Body of pancreas (tissue), 4 donors: ENCODE measurements around the gene PPP2R5A. TPM values are rescaled to one million over a fixed set of nuclear protein-coding genes. Genes with fewer than 3 reads are reported as not detected.

Experiments
- ATAC-seq: fragments of 150-250 bp; one replicate; pipeline ENCODE4 v1.9.1; 2016
- DNase-seq, 4 donors: peaks; one replicate each; pipeline ENCODE4 v3.0.0-alpha.2; 2019
- H3K27ac ChIP-seq, 4 donors: fragments of 200-600 bp; sonication (generic); 1 replicate in 3 of 4; 2 replicates in 1 of 4; pipeline versions ENCODE4 v1.5.1 to v1.6.1; 2016 to 2019; ENCODE audit warnings: mild to moderate bottlenecking in 1 of 4, mixed read lengths in 1 of 4, moderate library complexity in 1 of 4
- H3K27me3 ChIP-seq, 2 donors: fragments of 200-600 bp; sonication (generic); one replicate each; pipeline ENCODE4 v1.6.0; 2016; ENCODE audit warnings: mild to moderate bottlenecking in 1 of 2
- H3K36me3 ChIP-seq, 2 donors: fragments of 200-600 bp; sonication (generic); replicated peaks in 1 of 2; 2 replicates each; pipeline ENCODE4 v1.5.1; 2016; ENCODE audit warnings: low read depth in 2 of 2; ENCODE audit not compliant: insufficient read depth in 1 of 2
- H3K4me1 ChIP-seq: fragments of 200-600 bp; sonication (generic); one replicate; pipeline ENCODE4 v1.6.0; 2016
- H3K4me3 ChIP-seq, 2 donors: fragments of 200-600 bp; sonication (generic); 1 replicate in 1 of 2; 2 replicates in 1 of 2; pipeline ENCODE4 v1.5.1; 2016 to 2019
- H3K9me3 ChIP-seq, 3 donors: fragments of 200-600 bp; sonication (generic); 1 replicate in 2 of 3; 2 replicates in 1 of 3; pipeline ENCODE4 v1.5.1; 2016
- CTCF ChIP-seq, 7 experiments: fragments of 450-650 bp in 4 of 7; fragments of 200-600 bp in 3 of 7; sonication (generic) in 3 of 7; IDR thresholded peaks; one replicate each; pipeline ENCODE4 v1.5.1; 2016 to 2019; ENCODE audit warnings: antibody characterized with exemption in 7 of 7
- POLR2A ChIP-seq, 3 donors: fragments of 450-650 bp; IDR thresholded peaks; one replicate each; pipeline ENCODE4 v1.6.1; 2016; ENCODE audit warnings: antibody characterized with exemption in 3 of 3, mild to moderate bottlenecking in 2 of 3
- WGBS, 2 donors: methylation state at CpG; one replicate each; pipeline ENCODE4 v1.1.5; 2017; 5-methylcytosine and 5-hydroxymethylcytosine counted together
- intact Hi-C: fragments of 100-400 bp; cut with DNase I; formaldehyde crosslinking; loops from one replicate; pipeline ENCODE4 v1.15.1; 2023
- total RNA-seq, 2 donors: library from RNA; depleted of rRNA; stranded (reverse); fragments of >200 nt; gene quantifications; one replicate each; pipeline ENCODE4 v1.1.0, GENCODE V29; 2016

PPP2R5A gene
- total RNA-seq, 2 donors from 2014 or later = 30.3 to 32.7 TPM

- ATAC-seq (no peak), DNase-seq (no peak)
- no peaks in the 10 kb centered on the region for H3K27me3 ChIP-seq
- H3K4me1 ChIP-seq = no peaks in the 10 kb centered on the region
- TF ChIP-seq CTCF (IDR thresholded peaks at IDR 0.05) (no peak), POLR2A (IDR thresholded peaks at IDR 0.05) (no peak)
- H3K27ac ChIP-seq = no peak overlapping the region
- H3K4me3 ChIP-seq = no peak overlapping the region
- 77 to 81% methylated on average over 5 of the region's 5 CpGs for WGBS, 2 donors
- intact Hi-C loops = no loop called here
- H3K9me3 ChIP-seq = no peaks in the 10 kb centered on the region
- H3K36me3 ChIP-seq = peaks cover 0 to 2% of the 10 kb centered on the region in 2 donors
Measured at GRCh38 chr1:212375986-212376385, 90.8 kb downstream of the PPP2R5A start.

- Histone ChIP-seq H3K9me3 (no peaks in the 10 kb centered on the region), H3K27ac (no peak overlapping the region), H3K27me3 (no peaks in the 10 kb centered on the region), H3K4me3 (no peak overlapping the region), H3K4me1 (no peaks in the 10 kb centered on the region), H3K36me3 (peaks cover 0 to 2% of the 10 kb centered on the region in 2 donors)
- intact Hi-C loops = no loop called here
- TF ChIP-seq CTCF (IDR thresholded peaks at IDR 0.05) (no peak), POLR2A (IDR thresholded peaks at IDR 0.05) (no peak)
- 96 to 97% methylated on average over 3 of the region's 3 CpGs for WGBS, 2 donors
- ATAC-seq = no peak
- no peak for DNase-seq
Measured at GRCh38 chr1:212377644-212378043, 92.4 kb downstream of the PPP2R5A start.

DNA sequence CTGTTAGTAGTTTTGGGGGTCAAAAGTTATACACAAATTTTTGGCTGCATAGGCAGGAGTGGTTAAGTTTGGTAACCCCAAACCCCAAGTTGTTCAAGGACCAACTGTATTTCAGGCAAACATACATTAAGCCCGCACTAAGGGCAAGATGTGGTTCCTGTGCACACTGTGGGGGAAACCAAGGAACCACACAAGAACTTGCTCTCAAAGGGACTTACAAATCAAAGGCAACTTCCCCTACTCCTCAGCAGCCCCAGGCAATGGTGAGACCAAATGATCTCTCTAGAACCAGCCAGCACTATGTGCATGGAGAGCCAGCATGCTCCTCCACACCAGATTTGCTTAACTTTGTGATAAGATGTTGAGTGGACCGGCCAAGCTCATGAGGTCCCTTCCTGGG, 94.2 kb downstream of the PPP2R5A start:
- Histone ChIP-seq H3K4me3 (no peak overlapping the region), H3K36me3 (peaks cover 0 to 2% of the 10 kb centered on the region in 2 donors), H3K27me3 (no peaks in the 10 kb centered on the region), H3K27ac (no peak overlapping the region), H3K9me3 (no peaks in the 10 kb centered on the region), H3K4me1 (no peaks in the 10 kb centered on the region)
- intact Hi-C loops = no loop called here
- ATAC-seq (no peak), DNase-seq (no peak)
- TF ChIP-seq CTCF (IDR thresholded peaks at IDR 0.05) (no peak), POLR2A (IDR thresholded peaks at IDR 0.05) (no peak)
- WGBS, 2 donors = 94 to 100% methylated on average over 2 of the region's 2 CpGs

DNA sequence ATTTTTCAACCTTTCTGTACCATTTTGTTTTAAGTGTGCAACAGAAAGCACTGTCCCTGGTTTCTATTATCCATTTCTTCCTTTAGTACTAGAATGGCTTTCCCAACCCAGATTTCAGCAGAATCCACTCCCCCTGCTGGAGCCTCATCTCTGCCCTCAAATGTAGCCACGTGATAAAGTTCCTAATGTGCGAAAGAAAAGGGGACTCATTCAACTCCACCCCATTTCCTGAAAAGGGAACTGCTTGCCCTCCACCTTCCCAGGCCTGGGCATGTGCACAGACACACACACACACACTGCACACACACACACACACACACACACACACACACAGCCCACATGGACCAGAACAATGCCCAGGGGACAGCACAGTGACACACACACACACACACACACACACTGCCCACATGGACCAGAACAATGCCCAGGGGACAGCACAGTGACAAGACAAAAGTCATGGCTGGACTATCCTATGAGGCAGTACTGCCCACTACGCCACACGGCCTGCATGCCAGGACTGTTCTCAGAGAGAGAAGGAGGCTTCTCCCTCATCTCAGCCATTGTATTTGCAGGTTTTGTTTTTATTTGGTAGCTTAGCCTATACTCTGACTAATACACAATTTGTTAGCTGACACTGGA, 96.3 kb downstream of the PPP2R5A start:
- ATAC-seq (no peak), DNase-seq (no peak)
- H3K27me3 ChIP-seq = no peaks in the 10 kb centered on the region
- peaks cover 0 to 2% of the 10 kb centered on the region in 2 donors for H3K36me3 ChIP-seq
- no peak overlapping the region for H3K27ac ChIP-seq
- TF ChIP-seq CTCF (IDR thresholded peaks at IDR 0.05) (no peak), POLR2A (IDR thresholded peaks at IDR 0.05) (no peak)
- no peaks in the 10 kb centered on the region for H3K9me3 ChIP-seq
- 75 to 83% methylated on average over 2 to 4 of the region's 4 CpGs for WGBS, 2 donors
- H3K4me1 ChIP-seq = no peaks in the 10 kb centered on the region
- H3K4me3 ChIP-seq = no peak overlapping the region
- intact Hi-C loops = no loop called here

GRCh38 chr1:212386029-212386428, 100.8 kb downstream of the PPP2R5A start:
- Histone ChIP-seq H3K27ac (no peak overlapping the region), H3K9me3 (no peaks in the 10 kb centered on the region), H3K36me3 (no peaks in the 10 kb centered on the region), H3K4me1 (no peaks in the 10 kb centered on the region), H3K27me3 (no peaks in the 10 kb centered on the region), H3K4me3 (no peak overlapping the region)
- intact Hi-C loops = no loop called here
- DNase-seq (no peak), ATAC-seq (no peak)
- 50% methylated on average over 1 of the region's 1 CpG for WGBS, 2 donors
- TF ChIP-seq CTCF (IDR thresholded peaks at IDR 0.05) = no peak
- no peak for TF ChIP-seq POLR2A (IDR thresholded peaks at IDR 0.05)
